H1 (cell line): ENCODE results near the gene POU4F2. TPM values are rescaled to one million over a fixed set of nuclear protein-coding genes. Genes with fewer than 3 reads are reported as not detected.

Experiments
- JUN ChIP-seq: IDR thresholded peaks from 2 replicates; pipeline ENCODE4 v1.6.1; 2011; ENCODE audit warnings: low read depth, mild to moderate bottlenecking, improper control_type of control experiment, low read length
- polyA plus RNA-seq, 7 experiments: library from polyadenylated mRNA; depleted of rRNA in 3 of 7; stranded (reverse) in 5 of 7; unstranded in 2 of 7; fragments of >200 nt in 5 of 7; fragments of 200-250 nt in 2 of 7; gene quantifications; 1 replicate in 5 of 7; 2 replicates in 1 of 7; 4 replicates in 1 of 7; pipeline versions ENCODE4 v1.2.1 to v1.2.3, GENCODE V29; 2011 to 2013; ENCODE audit warnings: missing spikeins in 2 of 7, mixed read lengths in 2 of 7
- total RNA-seq: library from RNA; stranded (reverse); fragmentation: NEBNext Ultra II Directional; extraction: Animal tissue kit (Norgen Biotek cat#: 25700); gene quantifications from 2 replicates; pipeline ENCODE4 v1.2.1, GENCODE V29; 2021

The POU4F2 gene
- total and polyA plus RNA-seq, 2 of the 8 experiments (the other 6 are each of a cell fraction or from before 2014, with no cell fraction given) = not detected

GRCh38 chr4:146633471-146633800, 5.3 kb upstream of the POU4F2 start (continued):
- TF ChIP-seq JUN = no peak
- TF ChIP-seq, all 59 proteins: peak for 6
